Measurements from ENCODE around the gene PRR11. TPM values are rescaled to one million over a fixed set of nuclear protein-coding genes. Genes with fewer than 3 reads are reported as not detected.

The PRR11 gene
- total RNA-seq, 1 experiment from 2014 or later: 86.7 TPM

GRCh38 chr17:59202320-59202719 is 46.8 kb downstream of the PRR11 start:
- CTCF ChIA-PET: no interaction called here
- TSS peak; percentile 38 for BruUV-seq (replicated peaks)
- Histone ChIP-seq H3K36me3 (ENCODE audit: control insufficient read depth in 1 of 2, insufficient read depth in 2 of 2, low read length in 2 of 2) (peaks cover 25 to 51% of the 10 kb centered on the region in 2 experiments), H3K79me2 (ENCODE audit: insufficient read depth, low read length) (no peaks in the 10 kb centered on the region), H3K27ac (ENCODE audit: low read depth, low read length) (no peak overlapping the region), H3K4me2 (ENCODE audit: low read length) (no peak overlapping the region), H3K4me3 (replicated peaks in 1 of 2; ENCODE audit: low read depth in 1 of 2, low read length in 2 of 2) (no peak overlapping the region), H3K4me1 (ENCODE audit: control insufficient read depth in 1 of 2, insufficient read depth in 2 of 2, low read length in 2 of 2) (no peaks in the 10 kb centered on the region), H3K9me2 (ENCODE audit: insufficient read depth) (no peaks in the 10 kb centered on the region), H3K27me3 (ENCODE audit: insufficient read depth, low read length) (no peaks in the 10 kb centered on the region), H4K20me1 (ENCODE audit: insufficient read depth) (no peaks in the 10 kb centered on the region), H2AFZ (ENCODE audit: low read depth, low read length, poor library complexity, severe bottlenecking) (no peak overlapping the region), H3K9me3 (ENCODE audit: control insufficient read depth in 1 of 2, insufficient read depth in 1 of 2, low read depth in 1 of 2, low read length in 2 of 2) (no peaks in the 10 kb centered on the region), H3K9ac (ENCODE audit: low read length) (no peak overlapping the region)
- no peak for DNase-seq (ENCODE audit: low read depth, low spot score)
- POLR2A ChIA-PET: no interaction called here
- intact Hi-C loops (cut with micrococcal nuclease): no loop called here
- TF ChIP-seq ELF1 (IDR thresholded peaks at IDR 0.05; ENCODE audit: borderline replicate concordance, low read depth): no peak
- TF ChIP-seq POLR2AphosphoS5 (IDR thresholded peaks at IDR 0.05; ENCODE audit: low read depth, low read length): no peak
- TF ChIP-seq FOSL1 (IDR thresholded peaks at IDR 0.05; ENCODE audit: low read depth): no peak
- TF ChIP-seq SP1 (IDR thresholded peaks at IDR 0.05; ENCODE audit: low read depth): no peak
- TF ChIP-seq YY1 (IDR thresholded peaks at IDR 0.05; ENCODE audit: extremely low read depth, insufficient replicate concordance, low read depth, low read length): no peak
- no peak for TF ChIP-seq JUND (IDR thresholded peaks at IDR 0.05)
- no peak for TF ChIP-seq ATF3 (IDR thresholded peaks at IDR 0.05)
- no peak for TF ChIP-seq EGR1 (IDR thresholded peaks at IDR 0.05; ENCODE audit: low read depth)
- no peak for TF ChIP-seq CEBPB (IDR thresholded peaks at IDR 0.05; ENCODE audit: low read depth)
- TF ChIP-seq TCF7L2 (IDR thresholded peaks at IDR 0.05; ENCODE audit: borderline replicate concordance, extremely low read depth, insufficient read depth, insufficient read length): no peak
- no peak for TF ChIP-seq ZBTB33 (IDR thresholded peaks at IDR 0.05; ENCODE audit: extremely low read depth, insufficient replicate concordance, low read length)
- no peak for TF ChIP-seq EZH2 (IDR thresholded peaks at IDR 0.05)
- TF ChIP-seq MAX (IDR thresholded peaks at IDR 0.05): no peak
- no peak for TF ChIP-seq ZFX (IDR thresholded peaks at IDR 0.05)
- TF ChIP-seq CTCF (IDR thresholded peaks at IDR 0.05 in 2 of 3, conservative IDR thresholded peaks at IDR 0.05 in 1 of 3; ENCODE audit: borderline replicate concordance in 1 of 3, insufficient read depth in 1 of 3, low read depth in 2 of 3, low read length in 2 of 3): no peak
- no peak for ATAC-seq
- RAD21 ChIA-PET (ENCODE audit: low non-redundant PET in 1 of 2, low total read pairs in 2 of 2, uncharacterized antibody in 2 of 2, unreplicated experiment in 2 of 2): no interaction called here
